ACC112 (cell line): Measurements from ENCODE around the gene RABL6.
"Not testable (repeated sequence)": the region's sequence is repeated elsewhere in the genome, so short reads cannot be mapped to it uniquely, and the experiment has no call there.

Source experiments
- H2AFZ ChIP-seq: fragments of 200-600 bp; sonication (generic); one replicate; pipeline ENCODE4 v1.6.0; 2017; ENCODE audit warnings: antibody characterized with exemption, low read length; ENCODE audit not compliant: unreplicated experiment
- H3K27ac ChIP-seq: fragments of 200-600 bp; sonication (generic); 2 replicates; pipeline ENCODE4 v1.5.1; 2014; ENCODE audit warnings: low read depth, mild to moderate bottlenecking, antibody characterized with exemption, low read length, moderate library complexity
- H3K27me3 ChIP-seq: fragments of 200-600 bp; sonication (generic); 2 replicates; pipeline ENCODE4 v1.6.1; 2014; ENCODE audit warnings: mild to moderate bottlenecking, antibody characterized with exemption, low read length, moderate library complexity, mixed read lengths; ENCODE audit not compliant: insufficient read depth
- H3K36me3 ChIP-seq: fragments of 200-600 bp; sonication (generic); 2 replicates; pipeline ENCODE4 v1.6.1; 2016; ENCODE audit warnings: mild to moderate bottlenecking, antibody characterized with exemption, low read length, moderate library complexity, mixed read lengths; ENCODE audit not compliant: insufficient read depth
- H3K4me1 ChIP-seq: fragments of 200-600 bp; sonication (generic); one replicate; pipeline ENCODE4 v1.6.1; 2016; ENCODE audit warnings: low read length, mixed read lengths; ENCODE audit not compliant: insufficient read depth, unreplicated experiment, control insufficient read depth
- H3K4me3 ChIP-seq: fragments of 200-600 bp; sonication (generic); 2 replicates; pipeline ENCODE4 v1.5.1; 2014; ENCODE audit warnings: mild to moderate bottlenecking, low read depth, low read length
- H3K79me2 ChIP-seq: fragments of 200-600 bp; sonication (generic); one replicate; pipeline ENCODE4 v1.6.0; 2016; ENCODE audit warnings: low read length; ENCODE audit not compliant: control insufficient read depth, unreplicated experiment, insufficient read depth

Gene RABL6

GRCh38 chr9:136789523-136789937, 18.2 kb upstream of the RABL6 start:
- H3K36me3 ChIP-seq: no peaks in the 10 kb centered on the region
- H3K27ac ChIP-seq: no peak overlapping the region
- no peak overlapping the region for H3K4me3 ChIP-seq
- no peaks in the 10 kb centered on the region for H3K27me3 ChIP-seq
- H3K79me2 ChIP-seq: peaks cover 11% of the 10 kb centered on the region
- no peak overlapping the region for H2AFZ ChIP-seq
- peaks cover 13% of the 10 kb centered on the region for H3K4me1 ChIP-seq

- Histone ChIP-seq H3K27me3 (no peaks in the 10 kb centered on the region), H3K36me3 (no peaks in the 10 kb centered on the region), H2AFZ (peak within 1 kb of the TSS; percentile 44), H3K27ac (peak within 1 kb of the TSS; percentile 44), H3K4me3 (peak within 1 kb of the TSS; percentile 83), H3K79me2 (peaks cover 11% of the 10 kb centered on the region), H3K4me1 (peaks cover 13% of the 10 kb centered on the region)
Measured at GRCh38 chr9:136790640-136791515, 16.9 kb upstream of the RABL6 start, which contains the start of gene TMEM141. Gene TMEM141, plus strand, starts transcription at chr9:136791344. Its CDS starts 27 bp downstream, at chr9:136791371.

GRCh38 chr9:136791516-136792276, 16.1 kb upstream of the RABL6 start:
- Histone ChIP-seq H3K4me3 (peak overlapping the region; percentile 83), H2AFZ (peak overlapping the region; percentile 5), H3K27ac (peak overlapping the region; percentile 44), H3K36me3 (no peaks in the 10 kb centered on the region), H3K4me1 (peaks cover 13% of the 10 kb centered on the region), H3K79me2 (peaks cover 11% of the 10 kb centered on the region), H3K27me3 (no peaks in the 10 kb centered on the region)

- no peak overlapping the region for H3K27ac ChIP-seq
- no peaks in the 10 kb centered on the region for H3K36me3 ChIP-seq
- H3K4me1 ChIP-seq: peaks cover 13% of the 10 kb centered on the region
- no peaks in the 10 kb centered on the region for H3K27me3 ChIP-seq
- peak overlapping the region; percentile 83 for H3K4me3 ChIP-seq
- H2AFZ ChIP-seq: no peak overlapping the region
- H3K79me2 ChIP-seq: peaks cover 11% of the 10 kb centered on the region
Measured at GRCh38 chr9:136792321-136793085, 15.2 kb upstream of the RABL6 start.

- H3K36me3 ChIP-seq: no peaks in the 10 kb centered on the region
- peaks cover 13% of the 10 kb centered on the region for H3K4me1 ChIP-seq
- H3K4me3 ChIP-seq: no peak overlapping the region
- no peak overlapping the region for H2AFZ ChIP-seq
- H3K27me3 ChIP-seq: peaks cover under 1% of the 10 kb centered on the region; the same call in 1 of the 2 replicates
- peaks cover 11% of the 10 kb centered on the region for H3K79me2 ChIP-seq
- no peak overlapping the region for H3K27ac ChIP-seq
Measured at GRCh38 chr9:136793086-136793946, 14.4 kb upstream of the RABL6 start.

- H3K4me3 ChIP-seq: no peak overlapping the region
- H2AFZ ChIP-seq: no peak overlapping the region
- peaks cover 12% of the 10 kb centered on the region for H3K27me3 ChIP-seq
- peaks cover 9% of the 10 kb centered on the region for H3K4me1 ChIP-seq
- no peak overlapping the region for H3K27ac ChIP-seq
- peaks cover 11% of the 10 kb centered on the region for H3K79me2 ChIP-seq
- no peaks in the 10 kb centered on the region for H3K36me3 ChIP-seq
Measured at GRCh38 chr9:136794281-136794999, 13.3 kb upstream of the RABL6 start.

- H3K27me3 ChIP-seq: peaks cover 17% of the 10 kb centered on the region
- peaks cover 12% of the 10 kb centered on the region for H3K4me1 ChIP-seq
- H3K79me2 ChIP-seq: peaks cover 11% of the 10 kb centered on the region
- no peaks in the 10 kb centered on the region for H3K36me3 ChIP-seq
- H3K27ac ChIP-seq: no peak overlapping the region
- H3K4me3 ChIP-seq: no peak overlapping the region
- no peak overlapping the region for H2AFZ ChIP-seq
Measured at GRCh38 chr9:136795000-136795348, 12.8 kb upstream of the RABL6 start.

DNA sequence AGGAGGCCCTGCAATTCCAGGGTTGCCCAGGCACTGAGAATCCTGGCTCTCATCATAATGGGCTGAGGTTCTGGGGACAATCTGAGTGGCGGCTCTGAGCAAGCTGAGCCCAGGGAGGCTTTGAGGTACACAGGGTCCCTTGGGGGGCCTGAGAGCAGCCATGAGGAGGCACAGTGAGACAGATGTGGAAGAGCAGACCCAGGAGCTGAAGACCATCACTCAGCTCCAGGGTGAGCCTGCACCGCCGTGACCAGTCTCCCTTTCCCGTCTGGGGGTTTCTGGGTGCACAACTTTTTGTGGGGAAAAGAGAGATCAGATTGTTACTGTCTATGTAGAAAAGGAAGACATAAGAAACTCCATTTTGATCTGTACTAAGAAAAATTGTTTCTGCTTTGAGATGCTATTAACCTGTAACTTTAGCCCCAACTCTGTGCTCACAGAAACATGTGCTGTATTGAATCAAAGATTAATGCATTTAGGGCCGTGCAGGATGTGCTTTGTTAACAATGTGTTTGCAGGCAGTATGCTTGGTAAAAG, 11.4 kb upstream of the RABL6 start, which contains the start of gene CCDC183:
Gene CCDC183, plus strand, starts transcription at position 101 of the 537 bp plus-strand sequence. Its CDS starts 60 bp downstream, at position 161.
- Histone ChIP-seq H2AFZ (no peak within 1 kb of the TSS), H3K4me3 (no peak within 1 kb of the TSS), H3K27ac (no peak within 1 kb of the TSS), H3K79me2 (peaks cover 11% of the 10 kb centered on the region), H3K36me3 (no peaks in the 10 kb centered on the region), H3K27me3 (peaks cover 26% of the 10 kb centered on the region), H3K4me1 (peaks cover 15% of the 10 kb centered on the region)

GRCh38 chr9:136796775-136797347, 10.9 kb upstream of the RABL6 start:
- H3K36me3 ChIP-seq, H3K4me3 ChIP-seq, H3K27ac ChIP-seq, H2AFZ ChIP-seq, H3K79me2 ChIP-seq: not testable (repeated sequence)
- Histone ChIP-seq H3K27me3 (peaks cover 32% of the 10 kb centered on the region), H3K4me1 (peaks cover 15% of the 10 kb centered on the region)
